HCT116 (cell line): ENCODE data around the gene CDYL. TPM values are rescaled to one million over a fixed set of nuclear protein-coding genes. Genes with fewer than 3 reads are reported as not detected.

Source experiments
- ATAC-seq: fragments of 200-7000 bp; cut with Tn5 transposase; 2 replicates; pipeline ENCODE4 v1.9.1; 2020; ENCODE audit warnings: mild to moderate bottlenecking, moderate library complexity
- BruUV-seq: library from RNA; stranded (reverse); fragments of 400-500 nt; replicated peaks from 2 replicates; lab custom pipeline; 2021; lab: Mats Ljungman, UMichigan
- CTCF ChIA-PET: fragments of 300-600 bp; sonication (Branson Sonifier 250); formaldehyde crosslinking; loops from one replicate; lab custom pipeline; 2021; ENCODE audit warnings: antibody characterized with exemption; lab: Charles Lee
- POLR2A ChIA-PET: fragments of 300-600, 350-600 bp; sonication (Branson Sonifier 250); formaldehyde crosslinking; loops from one replicate; lab custom pipeline; 2021; ENCODE audit warnings: antibody characterized with exemption; lab: Charles Lee
- RAD21 ChIA-PET, 2 experiments: fragments of 300-600 bp; sonication (Branson Sonifier 250); formaldehyde crosslinking; loops; one replicate each; lab custom pipeline; 2023; ENCODE audit warnings: low total read pairs in 2 of 2; ENCODE audit not compliant: uncharacterized antibody in 2 of 2, unreplicated experiment in 2 of 2, low non-redundant PET in 1 of 2; lab: Charles Lee
- DNase-seq: peaks from one replicate; pipeline ENCODE4 v3.0.0-alpha.2; 2010; ENCODE audit warnings: low read depth, low spot score
- H2AFZ ChIP-seq: fragments of 200-600 bp; shearing (Covaris generic), sonication (generic); 2 replicates; pipeline ENCODE4 v1.6.1; 2017; ENCODE audit warnings: low read depth, mixed run types, mixed read lengths, antibody characterized with exemption, low read length; ENCODE audit not compliant: poor library complexity, severe bottlenecking
- H3K27ac ChIP-seq: 2 replicates; pipeline ENCODE4 v1.5.1; 2012; ENCODE audit warnings: low read depth, low read length
- H3K27me3 ChIP-seq: fragments of 200-600 bp; sonication (generic); 2 replicates; pipeline ENCODE4 v1.6.1; 2016; ENCODE audit warnings: mixed run types, low read length, mixed read lengths; ENCODE audit not compliant: insufficient read depth
- H3K36me3 ChIP-seq, 2 experiments: fragments of 200-500 bp in 1 of 2; fragments of 200-600 bp in 1 of 2; sonication (Bioruptor generic) in 1 of 2; sonication (generic) in 1 of 2; 2 replicates each; pipeline versions ENCODE4 v1.5.1 to v1.6.1; 2014 to 2016; ENCODE audit warnings: low read length in 2 of 2, inconsistent platforms in 1 of 2, mixed read lengths in 1 of 2, mixed run types in 1 of 2; ENCODE audit not compliant: insufficient read depth in 2 of 2, control insufficient read depth in 1 of 2
- H3K4me1 ChIP-seq, 2 experiments: fragments of 200-600 bp in 1 of 2; sonication (generic) in 1 of 2; 2 replicates each; pipeline versions ENCODE4 v1.5.1 to v1.6.1; 2012 to 2017; ENCODE audit warnings: low read length in 2 of 2, inconsistent platforms in 1 of 2, mild to moderate bottlenecking in 1 of 2, mixed read lengths in 1 of 2, mixed run types in 1 of 2, moderate library complexity in 1 of 2; ENCODE audit not compliant: insufficient read depth in 2 of 2, control insufficient read depth in 1 of 2
- H3K4me2 ChIP-seq: fragments of 200-600 bp; sonication (generic); 2 replicates; pipeline ENCODE4 v1.6.1; 2017; ENCODE audit warnings: mixed run types, low read length, mixed read lengths
- H3K4me3 ChIP-seq, 2 experiments: fragments of 200-600 bp in 1 of 2; sonication (generic) in 1 of 2; replicated peaks in 1 of 2; 2 replicates each; pipeline ENCODE4 v1.5.1; 2011 to 2016; ENCODE audit warnings: low read length in 2 of 2, control low read depth in 1 of 2, low read depth in 1 of 2, mild to moderate bottlenecking in 1 of 2, mixed read lengths in 1 of 2, mixed run types in 1 of 2
- H3K79me2 ChIP-seq: fragments of 200-600 bp; sonication (generic); 2 replicates; pipeline ENCODE4 v1.6.1; 2017; ENCODE audit warnings: mild to moderate bottlenecking, mixed run types, low read length, moderate library complexity, mixed read lengths; ENCODE audit not compliant: insufficient read depth
- H3K9ac ChIP-seq: fragments of 200-600 bp; sonication (generic); 2 replicates; pipeline ENCODE4 v1.6.1; 2016; ENCODE audit warnings: low read length, mixed read lengths
- H3K9me2 ChIP-seq: fragments of 200-600 bp; sonication (generic), shearing (Covaris generic); 2 replicates; pipeline ENCODE4 v1.6.1; 2017; ENCODE audit warnings: mixed run types, mild to moderate bottlenecking, moderate library complexity; ENCODE audit not compliant: insufficient read depth
- H3K9me3 ChIP-seq, 2 experiments: fragments of 200-500 bp in 1 of 2; fragments of 200-600 bp in 1 of 2; sonication (Bioruptor generic) in 1 of 2; sonication (generic) in 1 of 2; 2 replicates each; pipeline ENCODE4 v1.6.1; 2014 to 2017; ENCODE audit warnings: low read length in 2 of 2, mixed read lengths in 2 of 2, inconsistent platforms in 1 of 2, low read depth in 1 of 2, mild to moderate bottlenecking in 1 of 2, mixed run types in 1 of 2, moderate library complexity in 1 of 2; ENCODE audit not compliant: control insufficient read depth in 1 of 2, insufficient read depth in 1 of 2
- H4K20me1 ChIP-seq: fragments of 200-600 bp; sonication (generic), shearing (Covaris generic); 2 replicates; pipeline ENCODE4 v1.6.1; 2017; ENCODE audit warnings: mixed run types, mild to moderate bottlenecking, moderate library complexity; ENCODE audit not compliant: insufficient read depth
- ATF3 ChIP-seq: IDR thresholded peaks from 2 replicates; pipeline ENCODE4 v1.6.1; 2012
- CBX3 ChIP-seq: IDR thresholded peaks from 2 replicates; pipeline ENCODE4 v1.6.1; 2012; ENCODE audit warnings: low read depth
- CEBPB ChIP-seq: IDR thresholded peaks from 2 replicates; pipeline ENCODE4 v1.6.1; 2012; ENCODE audit warnings: low read depth
- CTCF ChIP-seq, 3 experiments: fragments of 200-600 bp in 1 of 3; sonication (generic) in 1 of 3; IDR thresholded peaks in 2 of 3; conservative IDR thresholded peaks in 1 of 3; 2 replicates each; pipeline ENCODE4 v1.5.1; 2012 to 2017; ENCODE audit warnings: low read depth in 2 of 3, low read length in 2 of 3, antibody characterized with exemption in 1 of 3, borderline replicate concordance in 1 of 3, control low read depth in 1 of 3, mild to moderate bottlenecking in 1 of 3, mixed read lengths in 1 of 3, mixed run types in 1 of 3, moderate library complexity in 1 of 3; ENCODE audit not compliant: insufficient read depth in 1 of 3
- EZH2phosphoT487 ChIP-seq: fragments of 200-600 bp; IDR thresholded peaks from 2 replicates; pipeline ENCODE4 v1.6.1; 2018; ENCODE audit warnings: antibody characterized with exemption, borderline replicate concordance
- JUND ChIP-seq: IDR thresholded peaks from 2 replicates; pipeline ENCODE4 v1.6.1; 2012
- MAX ChIP-seq: IDR thresholded peaks from 2 replicates; pipeline ENCODE4 v1.6.1; 2012
- RAD21 ChIP-seq: IDR thresholded peaks from 2 replicates; pipeline ENCODE4 v1.6.1; 2012; ENCODE audit warnings: low read depth, mild to moderate bottlenecking
- REST ChIP-seq: IDR thresholded peaks from 2 replicates; pipeline ENCODE4 v1.6.1; 2012; ENCODE audit warnings: low read depth
- SIN3A ChIP-seq: IDR thresholded peaks from 2 replicates; pipeline ENCODE4 v1.6.1; 2012; ENCODE audit warnings: low read depth
- SRF ChIP-seq: IDR thresholded peaks from 2 replicates; pipeline ENCODE4 v1.6.1; 2012; ENCODE audit warnings: low read depth
- YY1 ChIP-seq: IDR thresholded peaks from 2 replicates; pipeline ENCODE4 v1.6.1; 2011; ENCODE audit warnings: low read length, low read depth, moderate library complexity, mild to moderate bottlenecking; ENCODE audit not compliant: insufficient replicate concordance; ENCODE audit errors: extremely low read depth
- ZFX ChIP-seq: fragments of 450-650 bp; IDR thresholded peaks from 2 replicates; pipeline ENCODE4 v1.6.1; 2017
- intact Hi-C: fragments of 100-400 bp; cut with micrococcal nuclease; formaldehyde crosslinking; loops from 2 replicates; pipeline ENCODE4 v1.10.0; 2022
- total RNA-seq: library from RNA; stranded (reverse); gene quantifications from one replicate; pipeline ENCODE4 v1.2.1, GENCODE V29; 2021; ENCODE audit not compliant: unreplicated experiment

CDYL gene
- total RNA-seq, 1 experiment from 2014 or later, result 42.6 TPM

GRCh38 chr6:4972438-4972837 is 196.2 kb downstream of the CDYL start:
- intact Hi-C loops, result no loop called here
- no TSS peak for BruUV-seq
- H3K36me3 ChIP-seq, result no peaks in the 10 kb centered on the region
- ATAC-seq (no peak), DNase-seq (no peak)
- no peak overlapping the region for H3K27ac ChIP-seq
- no peak overlapping the region for H3K9ac ChIP-seq
- TF ChIP-seq YY1 (no peak), REST (no peak), RAD21 (no peak), ATF3 (no peak), SRF (no peak), SIN3A (no peak), CEBPB (no peak), ZFX (no peak), EZH2phosphoT487 (no peak), MAX (no peak), CTCF (IDR thresholded peaks at IDR 0.05 in 2 of 3, conservative IDR thresholded peaks at IDR 0.05 in 1 of 3; ENCODE audit: borderline replicate concordance in 1 of 3, insufficient read depth in 1 of 3, low read depth in 2 of 3, low read length in 2 of 3) (no peak), CBX3 (no peak), JUND (no peak)
- no peaks in the 10 kb centered on the region for H4K20me1 ChIP-seq
- no peak overlapping the region for H3K4me3 ChIP-seq
- no peak overlapping the region for H2AFZ ChIP-seq
- H3K4me1 ChIP-seq, result no peaks in the 10 kb centered on the region
- 0 out of 4 replicates have a peak, but pooled peaks cover 0 to 3% of the 10 kb centered on the region in 2 experiments for H3K9me3 ChIP-seq
- CTCF ChIA-PET, result no interaction called here
- no peaks in the 10 kb centered on the region for H3K27me3 ChIP-seq
- RAD21 ChIA-PET, result no interaction called here
- POLR2A ChIA-PET, result no interaction called here
- no peak overlapping the region for H3K4me2 ChIP-seq
- H3K79me2 ChIP-seq, result no peaks in the 10 kb centered on the region
- no peaks in the 10 kb centered on the region for H3K9me2 ChIP-seq
